HCT116 (cell line): Measurements from ENCODE around the gene LDB2. TPM values are rescaled to one million over a fixed set of nuclear protein-coding genes. Genes with fewer than 3 reads are reported as not detected.

ENCODE experiments used
- ATAC-seq: fragments of 200-7000 bp; cut with Tn5 transposase; 2 replicates; pipeline ENCODE4 v1.9.1; 2020; ENCODE audit warnings: mild to moderate bottlenecking, moderate library complexity
- BruUV-seq: library from RNA; stranded (reverse); fragments of 400-500 nt; replicated peaks from 2 replicates; lab custom pipeline; 2021; lab: Mats Ljungman, UMichigan
- CTCF ChIA-PET: fragments of 300-600 bp; sonication (Branson Sonifier 250); formaldehyde crosslinking; loops from one replicate; lab custom pipeline; 2021; ENCODE audit warnings: antibody characterized with exemption; lab: Charles Lee
- POLR2A ChIA-PET: fragments of 300-600, 350-600 bp; sonication (Branson Sonifier 250); formaldehyde crosslinking; loops from one replicate; lab custom pipeline; 2021; ENCODE audit warnings: antibody characterized with exemption; lab: Charles Lee
- RAD21 ChIA-PET, 2 experiments: fragments of 300-600 bp; sonication (Branson Sonifier 250); formaldehyde crosslinking; loops; one replicate each; lab custom pipeline; 2023; ENCODE audit warnings: low total read pairs in 2 of 2; ENCODE audit not compliant: uncharacterized antibody in 2 of 2, unreplicated experiment in 2 of 2, low non-redundant PET in 1 of 2; lab: Charles Lee
- DNase-seq: peaks from one replicate; pipeline ENCODE4 v3.0.0-alpha.2; 2010; ENCODE audit warnings: low read depth, low spot score
- H2AFZ ChIP-seq: fragments of 200-600 bp; shearing (Covaris generic), sonication (generic); 2 replicates; pipeline ENCODE4 v1.6.1; 2017; ENCODE audit warnings: low read depth, mixed run types, mixed read lengths, antibody characterized with exemption, low read length; ENCODE audit not compliant: poor library complexity, severe bottlenecking
- H3K27ac ChIP-seq: 2 replicates; pipeline ENCODE4 v1.5.1; 2012; ENCODE audit warnings: low read depth, low read length
- H3K27me3 ChIP-seq: fragments of 200-600 bp; sonication (generic); 2 replicates; pipeline ENCODE4 v1.6.1; 2016; ENCODE audit warnings: mixed run types, low read length, mixed read lengths; ENCODE audit not compliant: insufficient read depth
- H3K36me3 ChIP-seq, 2 experiments: fragments of 200-500 bp in 1 of 2; fragments of 200-600 bp in 1 of 2; sonication (Bioruptor generic) in 1 of 2; sonication (generic) in 1 of 2; 2 replicates each; pipeline versions ENCODE4 v1.5.1 to v1.6.1; 2014 to 2016; ENCODE audit warnings: low read length in 2 of 2, inconsistent platforms in 1 of 2, mixed read lengths in 1 of 2, mixed run types in 1 of 2; ENCODE audit not compliant: insufficient read depth in 2 of 2, control insufficient read depth in 1 of 2
- H3K4me1 ChIP-seq, 2 experiments: fragments of 200-600 bp in 1 of 2; sonication (generic) in 1 of 2; 2 replicates each; pipeline versions ENCODE4 v1.5.1 to v1.6.1; 2012 to 2017; ENCODE audit warnings: low read length in 2 of 2, inconsistent platforms in 1 of 2, mild to moderate bottlenecking in 1 of 2, mixed read lengths in 1 of 2, mixed run types in 1 of 2, moderate library complexity in 1 of 2; ENCODE audit not compliant: insufficient read depth in 2 of 2, control insufficient read depth in 1 of 2
- H3K4me2 ChIP-seq: fragments of 200-600 bp; sonication (generic); 2 replicates; pipeline ENCODE4 v1.6.1; 2017; ENCODE audit warnings: mixed run types, low read length, mixed read lengths
- H3K4me3 ChIP-seq, 2 experiments: fragments of 200-600 bp in 1 of 2; sonication (generic) in 1 of 2; replicated peaks in 1 of 2; 2 replicates each; pipeline ENCODE4 v1.5.1; 2011 to 2016; ENCODE audit warnings: low read length in 2 of 2, control low read depth in 1 of 2, low read depth in 1 of 2, mild to moderate bottlenecking in 1 of 2, mixed read lengths in 1 of 2, mixed run types in 1 of 2
- H3K79me2 ChIP-seq: fragments of 200-600 bp; sonication (generic); 2 replicates; pipeline ENCODE4 v1.6.1; 2017; ENCODE audit warnings: mild to moderate bottlenecking, mixed run types, low read length, moderate library complexity, mixed read lengths; ENCODE audit not compliant: insufficient read depth
- H3K9ac ChIP-seq: fragments of 200-600 bp; sonication (generic); 2 replicates; pipeline ENCODE4 v1.6.1; 2016; ENCODE audit warnings: low read length, mixed read lengths
- H3K9me2 ChIP-seq: fragments of 200-600 bp; sonication (generic), shearing (Covaris generic); 2 replicates; pipeline ENCODE4 v1.6.1; 2017; ENCODE audit warnings: mixed run types, mild to moderate bottlenecking, moderate library complexity; ENCODE audit not compliant: insufficient read depth
- H3K9me3 ChIP-seq, 2 experiments: fragments of 200-500 bp in 1 of 2; fragments of 200-600 bp in 1 of 2; sonication (Bioruptor generic) in 1 of 2; sonication (generic) in 1 of 2; 2 replicates each; pipeline ENCODE4 v1.6.1; 2014 to 2017; ENCODE audit warnings: low read length in 2 of 2, mixed read lengths in 2 of 2, inconsistent platforms in 1 of 2, low read depth in 1 of 2, mild to moderate bottlenecking in 1 of 2, mixed run types in 1 of 2, moderate library complexity in 1 of 2; ENCODE audit not compliant: control insufficient read depth in 1 of 2, insufficient read depth in 1 of 2
- H4K20me1 ChIP-seq: fragments of 200-600 bp; sonication (generic), shearing (Covaris generic); 2 replicates; pipeline ENCODE4 v1.6.1; 2017; ENCODE audit warnings: mixed run types, mild to moderate bottlenecking, moderate library complexity; ENCODE audit not compliant: insufficient read depth
- CBX3 ChIP-seq: IDR thresholded peaks from 2 replicates; pipeline ENCODE4 v1.6.1; 2012; ENCODE audit warnings: low read depth
- CEBPB ChIP-seq: IDR thresholded peaks from 2 replicates; pipeline ENCODE4 v1.6.1; 2012; ENCODE audit warnings: low read depth
- FOSL1 ChIP-seq: IDR thresholded peaks from 2 replicates; pipeline ENCODE4 v1.6.1; 2012; ENCODE audit warnings: low read depth
- JUND ChIP-seq: IDR thresholded peaks from 2 replicates; pipeline ENCODE4 v1.6.1; 2012
- POLR2A ChIP-seq: IDR thresholded peaks from 2 replicates; pipeline ENCODE4 v1.7.0; 2011; ENCODE audit warnings: borderline replicate concordance; ENCODE audit not compliant: insufficient read depth, insufficient read length; ENCODE audit errors: extremely low read depth
- POLR2AphosphoS5 ChIP-seq: IDR thresholded peaks from 2 replicates; pipeline ENCODE4 v1.6.1; 2011; ENCODE audit warnings: mild to moderate bottlenecking, low read depth, low read length, moderate library complexity
- RAD21 ChIP-seq: IDR thresholded peaks from 2 replicates; pipeline ENCODE4 v1.6.1; 2012; ENCODE audit warnings: low read depth, mild to moderate bottlenecking
- REST ChIP-seq: IDR thresholded peaks from 2 replicates; pipeline ENCODE4 v1.6.1; 2012; ENCODE audit warnings: low read depth
- SIN3A ChIP-seq: IDR thresholded peaks from 2 replicates; pipeline ENCODE4 v1.6.1; 2012; ENCODE audit warnings: low read depth
- SRF ChIP-seq: IDR thresholded peaks from 2 replicates; pipeline ENCODE4 v1.6.1; 2012; ENCODE audit warnings: low read depth
- ZFX ChIP-seq: fragments of 450-650 bp; IDR thresholded peaks from 2 replicates; pipeline ENCODE4 v1.6.1; 2017
- ZNF274 ChIP-seq: fragments of 200-500 bp; sonication (Bioruptor generic); IDR thresholded peaks from 2 replicates; pipeline ENCODE4 v1.6.1; 2014; ENCODE audit warnings: mild to moderate bottlenecking, low read depth, low read length, inconsistent platforms
- intact Hi-C: fragments of 100-400 bp; cut with micrococcal nuclease; formaldehyde crosslinking; loops from 2 replicates; pipeline ENCODE4 v1.10.0; 2022
- total RNA-seq: library from RNA; stranded (reverse); gene quantifications from one replicate; pipeline ENCODE4 v1.2.1, GENCODE V29; 2021; ENCODE audit not compliant: unreplicated experiment
- TF ChIP-seq, protein P1 (sequence below), 3 experiments: fragments of 200-600 bp in 1 of 3; sonication (generic) in 1 of 3; IDR thresholded peaks in 2 of 3; conservative IDR thresholded peaks in 1 of 3; 2 replicates each; pipeline ENCODE4 v1.5.1; 2012 to 2017; ENCODE audit warnings: low read depth in 2 of 3, low read length in 2 of 3, antibody characterized with exemption in 1 of 3, borderline replicate concordance in 1 of 3, control low read depth in 1 of 3, mild to moderate bottlenecking in 1 of 3, mixed read lengths in 1 of 3, mixed run types in 1 of 3, moderate library complexity in 1 of 3; ENCODE audit not compliant: insufficient read depth in 1 of 3
- TF ChIP-seq, protein P2 (sequence below): IDR thresholded peaks from 2 replicates; pipeline ENCODE4 v1.6.1; 2012
- TF ChIP-seq, protein P3 (sequence below): IDR thresholded peaks from 2 replicates; pipeline ENCODE4 v1.6.1; 2012

LDB2 gene
- total RNA-seq, 1 experiment from 2014 or later: 0.12 TPM

DNA sequence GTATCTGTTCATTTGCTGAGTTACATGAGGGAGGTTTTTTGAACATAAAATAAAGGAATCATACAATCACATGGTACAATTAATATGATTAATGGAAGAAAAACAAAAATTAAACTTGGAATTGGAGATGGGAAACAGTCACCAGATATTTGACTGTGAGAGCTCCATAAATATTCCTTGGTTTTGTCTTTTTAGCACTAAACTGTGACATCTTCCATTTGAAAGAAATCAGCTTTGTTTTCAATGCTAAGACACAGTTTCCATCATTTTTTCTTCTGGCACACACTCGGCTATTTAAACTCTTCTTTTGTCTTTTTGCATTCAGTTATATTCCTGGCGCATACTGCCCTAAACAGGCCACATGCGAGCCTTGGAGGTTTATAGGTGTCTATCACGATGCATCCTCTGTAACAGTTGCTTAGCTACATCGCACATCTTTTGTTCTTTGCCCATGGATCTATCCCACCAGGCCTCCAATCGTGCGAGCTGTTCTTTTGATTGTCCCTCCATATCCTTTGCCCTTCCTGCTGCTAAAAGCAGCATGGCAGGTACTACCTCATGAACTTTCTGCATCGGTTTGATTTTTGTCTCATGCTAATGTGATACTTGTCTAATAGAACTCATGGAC lies 158.3 kb downstream of the LDB2 start:
- no peak for ATAC-seq
- no peaks in the 10 kb centered on the region for H3K27me3 ChIP-seq
- intact Hi-C loops: no loop called here
- H3K27ac ChIP-seq: no peak overlapping the region
- no peak overlapping the region for H3K9ac ChIP-seq
- H2AFZ ChIP-seq: no peak overlapping the region
- H3K9me2 ChIP-seq: no peaks in the 10 kb centered on the region
- no peaks in the 10 kb centered on the region; the same call in 1 of the 2 replicates for H4K20me1 ChIP-seq
- BruUV-seq: no TSS peak
- H3K4me2 ChIP-seq: no peak overlapping the region
- H3K79me2 ChIP-seq: no peaks in the 10 kb centered on the region
- ChIA-PET RAD21 (no interaction called here), CTCF (no interaction called here), POLR2A (no interaction called here)
- DNase-seq: no peak
- H3K36me3 ChIP-seq: no peaks in the 10 kb centered on the region
- no peaks in the 10 kb centered on the region for H3K4me1 ChIP-seq
- TF ChIP-seq SRF: no peak
- TF ChIP-seq, protein P1, sequence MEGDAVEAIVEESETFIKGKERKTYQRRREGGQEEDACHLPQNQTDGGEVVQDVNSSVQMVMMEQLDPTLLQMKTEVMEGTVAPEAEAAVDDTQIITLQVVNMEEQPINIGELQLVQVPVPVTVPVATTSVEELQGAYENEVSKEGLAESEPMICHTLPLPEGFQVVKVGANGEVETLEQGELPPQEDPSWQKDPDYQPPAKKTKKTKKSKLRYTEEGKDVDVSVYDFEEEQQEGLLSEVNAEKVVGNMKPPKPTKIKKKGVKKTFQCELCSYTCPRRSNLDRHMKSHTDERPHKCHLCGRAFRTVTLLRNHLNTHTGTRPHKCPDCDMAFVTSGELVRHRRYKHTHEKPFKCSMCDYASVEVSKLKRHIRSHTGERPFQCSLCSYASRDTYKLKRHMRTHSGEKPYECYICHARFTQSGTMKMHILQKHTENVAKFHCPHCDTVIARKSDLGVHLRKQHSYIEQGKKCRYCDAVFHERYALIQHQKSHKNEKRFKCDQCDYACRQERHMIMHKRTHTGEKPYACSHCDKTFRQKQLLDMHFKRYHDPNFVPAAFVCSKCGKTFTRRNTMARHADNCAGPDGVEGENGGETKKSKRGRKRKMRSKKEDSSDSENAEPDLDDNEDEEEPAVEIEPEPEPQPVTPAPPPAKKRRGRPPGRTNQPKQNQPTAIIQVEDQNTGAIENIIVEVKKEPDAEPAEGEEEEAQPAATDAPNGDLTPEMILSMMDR (IDR thresholded peaks at IDR 0.05 in 2 of 3, conservative IDR thresholded peaks at IDR 0.05 in 1 of 3; ENCODE audit: borderline replicate concordance in 1 of 3, insufficient read depth in 1 of 3, low read depth in 2 of 3, low read length in 2 of 3): no peak
- no peaks in the 10 kb centered on the region; a peak in 1 of 4 replicates for H3K9me3 ChIP-seq
- H3K4me3 ChIP-seq: no peak overlapping the region

DNA sequence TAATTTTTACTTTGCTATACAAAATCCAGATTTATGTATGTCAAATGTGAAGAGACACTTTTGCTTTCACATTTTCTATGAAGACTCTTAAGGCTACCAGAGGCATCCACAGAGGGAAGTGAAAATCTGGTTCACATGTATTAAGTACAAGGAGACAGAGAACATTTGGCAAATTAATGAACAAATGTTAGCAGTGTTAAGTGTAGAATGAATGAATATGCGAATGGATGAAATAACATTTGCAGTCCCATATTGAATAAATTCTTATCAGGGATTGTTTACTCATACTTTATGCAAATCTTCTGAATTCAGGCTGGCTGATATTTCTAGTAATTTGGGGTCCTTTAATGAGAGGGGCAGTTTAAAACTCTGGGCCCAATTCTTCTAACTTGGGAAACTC lies 159.9 kb downstream of the LDB2 start:
- H3K27me3 ChIP-seq: no peaks in the 10 kb centered on the region
- no peaks in the 10 kb centered on the region for H3K9me2 ChIP-seq
- ChIA-PET POLR2A (no interaction called here), RAD21 (no interaction called here), CTCF (no interaction called here)
- BruUV-seq: no TSS peak
- H3K4me1 ChIP-seq: no peaks in the 10 kb centered on the region
- no peak overlapping the region for H2AFZ ChIP-seq
- no peaks in the 10 kb centered on the region; the same call in 1 of the 2 replicates for H4K20me1 ChIP-seq
- H3K4me3 ChIP-seq: no peak overlapping the region
- no peak for ATAC-seq
- no peaks in the 10 kb centered on the region for H3K79me2 ChIP-seq
- no peaks in the 10 kb centered on the region for H3K36me3 ChIP-seq
- TF ChIP-seq SIN3A (no peak), POLR2A (no peak), SRF (no peak), ZNF274 (no peak), CEBPB (no peak), JUND (no peak), ZFX (no peak), RAD21 (no peak), FOSL1 (no peak), CBX3 (no peak), REST (no peak), POLR2AphosphoS5 (no peak)
- TF ChIP-seq, protein P2, sequence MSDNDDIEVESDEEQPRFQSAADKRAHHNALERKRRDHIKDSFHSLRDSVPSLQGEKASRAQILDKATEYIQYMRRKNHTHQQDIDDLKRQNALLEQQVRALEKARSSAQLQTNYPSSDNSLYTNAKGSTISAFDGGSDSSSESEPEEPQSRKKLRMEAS: no peak
- TF ChIP-seq, protein P3, sequence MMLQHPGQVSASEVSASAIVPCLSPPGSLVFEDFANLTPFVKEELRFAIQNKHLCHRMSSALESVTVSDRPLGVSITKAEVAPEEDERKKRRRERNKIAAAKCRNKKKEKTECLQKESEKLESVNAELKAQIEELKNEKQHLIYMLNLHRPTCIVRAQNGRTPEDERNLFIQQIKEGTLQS: no peak
- no peak overlapping the region for H3K9ac ChIP-seq
- intact Hi-C loops: no loop called here
- H3K9me3 ChIP-seq: no peaks in the 10 kb centered on the region; a peak in 1 of 4 replicates
- DNase-seq: no peak
- no peak overlapping the region for H3K27ac ChIP-seq
- no peak overlapping the region for H3K4me2 ChIP-seq
